ENCODE results near the gene KCNIP2. TPM values are rescaled to one million over a fixed set of nuclear protein-coding genes. Genes with fewer than 3 reads are reported as not detected.

The KCNIP2 gene
- total RNA-seq, 4 donors from 2014 or later: 0.32 to 1.7 (median 0.54) TPM

DNA sequence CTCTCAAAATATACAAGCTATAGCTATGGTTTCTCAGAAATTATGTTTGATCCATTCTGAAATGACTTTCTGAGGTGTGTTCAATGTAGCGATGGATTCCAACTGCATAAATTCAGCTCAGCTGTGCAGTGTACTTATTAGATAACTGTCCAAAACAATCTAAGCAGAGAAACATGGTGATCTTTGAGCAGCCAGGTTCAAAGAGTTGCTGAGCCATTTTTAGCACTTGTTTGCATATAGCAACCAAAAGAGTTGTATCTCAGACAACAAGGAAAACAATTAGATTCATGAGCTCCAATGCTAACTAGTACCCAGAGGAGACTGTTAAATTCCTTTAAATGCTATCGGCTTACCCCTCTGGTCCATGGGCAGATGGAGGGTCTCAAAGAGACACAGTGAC, 15.9 kb upstream of the KCNIP2 start:
- peaks cover 0 to 10% (median 4%) of the 10 kb centered on the region in 4 donors for H3K9me3 ChIP-seq
- 100% methylated on average over 2 of the region's 2 CpGs for WGBS
- H3K27me3 ChIP-seq: no peaks in the 10 kb centered on the region

DNA sequence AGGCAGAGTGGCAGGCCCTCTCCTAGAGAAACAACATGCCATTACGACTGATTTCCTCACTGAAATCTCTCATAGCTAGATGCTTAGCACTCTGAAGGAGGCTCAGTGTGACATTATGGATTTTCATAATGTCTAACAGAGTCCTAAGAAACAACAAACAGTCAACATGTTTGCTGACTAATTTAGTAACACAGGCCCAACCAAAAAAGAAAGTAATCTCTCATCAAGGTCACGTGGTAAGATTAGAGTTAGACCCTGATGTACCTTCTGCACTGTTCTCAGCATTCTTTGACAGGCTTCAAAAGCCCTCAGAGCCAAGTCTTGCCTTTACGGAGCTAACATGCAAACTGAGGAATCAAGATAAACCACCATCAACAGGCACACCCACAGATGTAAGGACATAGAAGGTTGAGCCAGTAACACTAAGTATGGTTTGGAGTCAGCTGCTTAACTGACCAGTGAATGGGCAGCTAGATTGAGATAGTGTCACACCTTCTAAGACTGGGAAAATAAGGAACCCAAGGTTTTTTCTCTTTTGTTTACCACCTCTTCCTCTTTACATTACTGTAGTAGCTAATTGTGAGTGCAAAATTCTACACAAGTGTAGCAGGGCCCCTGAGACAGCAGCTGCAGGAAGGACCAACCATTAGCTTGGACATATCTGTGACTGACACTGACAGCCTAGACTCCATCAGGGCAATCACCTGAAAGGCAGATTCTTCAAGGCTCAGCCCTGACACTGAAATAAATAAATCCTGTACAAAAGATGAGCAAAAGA, 15.3 kb upstream of the KCNIP2 start:
- intact Hi-C loops (cut with DNase I): no loop called here
- Histone ChIP-seq H3K27ac (replicated peaks in 1 of 4) (no peak overlapping the region), H3K4me3 (no peak overlapping the region), H3K27me3 (no peaks in the 10 kb centered on the region), H3K9me3 (peaks cover 0 to 10% (median 4%) of the 10 kb centered on the region in 4 donors), H3K36me3 (peaks cover 0 to 8% (median 0%) of the 10 kb centered on the region in 4 donors), H3K4me1 (peaks cover 0 to 18% (median 0%) of the 10 kb centered on the region in 4 donors)
- TF ChIP-seq, protein P1, sequence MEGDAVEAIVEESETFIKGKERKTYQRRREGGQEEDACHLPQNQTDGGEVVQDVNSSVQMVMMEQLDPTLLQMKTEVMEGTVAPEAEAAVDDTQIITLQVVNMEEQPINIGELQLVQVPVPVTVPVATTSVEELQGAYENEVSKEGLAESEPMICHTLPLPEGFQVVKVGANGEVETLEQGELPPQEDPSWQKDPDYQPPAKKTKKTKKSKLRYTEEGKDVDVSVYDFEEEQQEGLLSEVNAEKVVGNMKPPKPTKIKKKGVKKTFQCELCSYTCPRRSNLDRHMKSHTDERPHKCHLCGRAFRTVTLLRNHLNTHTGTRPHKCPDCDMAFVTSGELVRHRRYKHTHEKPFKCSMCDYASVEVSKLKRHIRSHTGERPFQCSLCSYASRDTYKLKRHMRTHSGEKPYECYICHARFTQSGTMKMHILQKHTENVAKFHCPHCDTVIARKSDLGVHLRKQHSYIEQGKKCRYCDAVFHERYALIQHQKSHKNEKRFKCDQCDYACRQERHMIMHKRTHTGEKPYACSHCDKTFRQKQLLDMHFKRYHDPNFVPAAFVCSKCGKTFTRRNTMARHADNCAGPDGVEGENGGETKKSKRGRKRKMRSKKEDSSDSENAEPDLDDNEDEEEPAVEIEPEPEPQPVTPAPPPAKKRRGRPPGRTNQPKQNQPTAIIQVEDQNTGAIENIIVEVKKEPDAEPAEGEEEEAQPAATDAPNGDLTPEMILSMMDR (IDR thresholded peaks at IDR 0.05): no peak
- TF ChIP-seq POLR2A (IDR thresholded peaks at IDR 0.05; ENCODE audit: low read depth) (no peak), POLR2AphosphoS5 (IDR thresholded peaks at IDR 0.05) (no peak), EP300 (IDR thresholded peaks at IDR 0.05) (no peak)
- WGBS: 100% methylated on average over 3 of the region's 3 CpGs
- no peak for DNase-seq (ENCODE audit: extremely low spot score)

More for the DNA sequence above, 15.9 kb upstream of the KCNIP2 start:
- intact Hi-C loops (cut with DNase I): no loop called here
- H3K36me3 ChIP-seq: peaks cover 0 to 8% (median 0%) of the 10 kb centered on the region in 4 donors
- H3K4me1 ChIP-seq: peaks cover 0 to 18% (median 0%) of the 10 kb centered on the region in 4 donors
- no peak overlapping the region for H3K27ac ChIP-seq (replicated peaks in 1 of 4)
- no peak overlapping the region for H3K4me3 ChIP-seq
- TF ChIP-seq POLR2AphosphoS5 (IDR thresholded peaks at IDR 0.05): no peak
- TF ChIP-seq EP300 (IDR thresholded peaks at IDR 0.05): no peak
- TF ChIP-seq, protein P1 (IDR thresholded peaks at IDR 0.05): no peak
- TF ChIP-seq POLR2A (IDR thresholded peaks at IDR 0.05; ENCODE audit: low read depth): no peak
- DNase-seq (ENCODE audit: extremely low spot score): no peak

DNA sequence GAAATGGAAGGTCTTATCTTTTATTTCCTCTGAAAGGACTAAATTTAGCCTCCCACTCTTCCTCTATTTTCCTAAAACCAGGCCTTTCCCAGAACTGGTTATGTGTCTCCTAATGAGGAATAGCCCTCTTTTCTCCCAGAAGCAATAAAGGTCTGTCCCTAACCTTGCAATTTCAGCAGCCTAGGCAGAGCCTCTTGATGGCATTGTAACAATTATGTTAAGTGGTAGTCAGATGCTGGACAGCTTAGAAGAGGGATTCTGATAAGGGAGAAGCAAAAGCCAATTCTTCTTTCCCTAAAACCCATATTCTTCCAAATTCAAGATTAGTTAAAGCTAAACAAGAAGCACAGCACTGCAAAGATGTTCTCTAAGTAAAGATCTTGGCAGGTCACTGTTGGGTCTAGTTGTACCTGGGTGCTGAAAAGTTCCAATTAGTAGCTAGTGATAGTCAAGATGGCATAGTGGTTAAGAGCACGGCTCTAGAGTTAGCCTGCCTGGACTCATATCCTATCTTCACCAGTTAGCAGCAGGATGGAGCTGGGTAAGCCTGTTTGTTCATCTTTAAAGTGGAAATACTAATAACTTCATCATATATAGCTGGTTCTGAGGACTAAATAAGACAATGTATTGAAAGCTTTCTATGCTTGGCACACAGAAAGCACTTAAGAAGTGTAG, 14.3 kb upstream of the KCNIP2 start:
- H3K27me3 ChIP-seq: no peaks in the 10 kb centered on the region
- H3K4me3 ChIP-seq: no peak overlapping the region
- peaks cover 0 to 10% (median 4%) of the 10 kb centered on the region in 4 donors for H3K9me3 ChIP-seq
- no peak overlapping the region for H3K27ac ChIP-seq (replicated peaks in 1 of 4)
- intact Hi-C loops (cut with DNase I): no loop called here
- H3K36me3 ChIP-seq: peaks cover 0 to 8% (median 0%) of the 10 kb centered on the region in 4 donors
- 100% methylated on average over 1 of the region's 1 CpG for WGBS
- peaks cover 0 to 18% (median 0%) of the 10 kb centered on the region in 4 donors for H3K4me1 ChIP-seq
- TF ChIP-seq, protein P1 (IDR thresholded peaks at IDR 0.05): no peak
- TF ChIP-seq POLR2AphosphoS5 (IDR thresholded peaks at IDR 0.05): no peak
- no peak for TF ChIP-seq EP300 (IDR thresholded peaks at IDR 0.05)
- TF ChIP-seq POLR2A (IDR thresholded peaks at IDR 0.05; ENCODE audit: low read depth): no peak
- no peak for DNase-seq (ENCODE audit: extremely low spot score)

DNA sequence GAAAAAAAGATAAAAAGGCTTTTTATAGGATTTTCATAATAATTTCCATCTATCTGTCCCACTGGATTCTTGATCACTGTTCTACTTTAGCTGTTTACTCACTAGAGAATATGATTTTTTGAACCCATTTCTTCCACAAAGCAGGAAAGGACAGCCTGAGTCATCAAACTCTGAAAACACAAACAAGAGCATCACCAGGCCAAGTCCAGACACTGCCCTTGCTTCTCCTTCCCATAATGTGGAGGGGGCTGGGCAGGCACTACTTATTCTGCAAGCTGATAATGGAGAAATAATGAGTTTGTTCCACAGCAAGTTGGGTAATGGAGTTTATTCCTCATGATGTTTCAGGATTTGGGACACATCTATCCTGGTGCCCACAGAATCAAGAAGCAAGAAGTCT, 13.0 kb upstream of the KCNIP2 start:
- intact Hi-C loops (cut with DNase I): no loop called here
- peaks cover 0 to 10% (median 4%) of the 10 kb centered on the region in 4 donors for H3K9me3 ChIP-seq
- H3K4me3 ChIP-seq: no peak overlapping the region
- TF ChIP-seq EP300 (IDR thresholded peaks at IDR 0.05) (no peak), POLR2A (IDR thresholded peaks at IDR 0.05; ENCODE audit: low read depth) (no peak), POLR2AphosphoS5 (IDR thresholded peaks at IDR 0.05) (no peak)
- TF ChIP-seq, protein P1 (IDR thresholded peaks at IDR 0.05): no peak
- DNase-seq (ENCODE audit: extremely low spot score): no peak
- no peaks in the 10 kb centered on the region for H3K36me3 ChIP-seq
- no peaks in the 10 kb centered on the region for H3K27me3 ChIP-seq
- H3K4me1 ChIP-seq: peaks cover 3 to 21% (median 6%) of the 10 kb centered on the region in 4 donors
- no peak overlapping the region for H3K27ac ChIP-seq (replicated peaks in 1 of 4)

Measured in esophagus muscularis mucosa (tissue), 4 donors.